ENCODE results near the gene BAD.

- TF ChIP-seq POLR2A (IDR thresholded peaks at IDR 0.05) (no peak), CTCF (IDR thresholded peaks at IDR 0.05) (no peak), EP300 (IDR thresholded peaks at IDR 0.05) (no peak)
Measured at GRCh38 chr11:64298966-64299846, 14.7 kb upstream of the BAD start.

Measured in ovary (tissue), 3 donors.